ENCODE results near the gene PCDHGB5. TPM values are rescaled to one million over a fixed set of nuclear protein-coding genes. Genes with fewer than 3 reads are reported as not detected.
A peak's percentile ranks its signal among the peaks of the same experiment; 100 is the strongest.
"Not testable (repeated sequence)": the region's sequence is repeated elsewhere in the genome, so short reads cannot be mapped to it uniquely, and the experiment has no call there.

Gene PCDHGB5
- total and polyA plus RNA-seq, 2 donors (not counting 3 experiments of a cell fraction or from before 2014, with no cell fraction given), result 10.1 to 14.4 TPM

- H3K9ac ChIP-seq (replicated peaks; ENCODE audit: extremely low read depth, insufficient read depth, low read length); H3K4me1 ChIP-seq (ENCODE audit: control insufficient read depth, extremely low read depth, insufficient read depth, low read length); H3K27ac ChIP-seq (ENCODE audit: insufficient read depth, low read depth, low read length); POLR2A ChIA-PET; H3K9me1 ChIP-seq (replicated peaks; ENCODE audit: control insufficient read depth, extremely low read depth, insufficient read depth, low read length); H3K36me3 ChIP-seq (ENCODE audit: control insufficient read depth in 2 of 2, extremely low read depth in 1 of 2, insufficient read depth in 2 of 2, low read length in 2 of 2); H4K20me1 ChIP-seq (replicated peaks; ENCODE audit: control insufficient read depth, extremely low read depth, insufficient read depth, low read length); intact Hi-C loops (cut with micrococcal nuclease); dilution Hi-C loops (cut with MboI; ENCODE audit: extremely low pct_ligation_motif_present, low sequenced_read_pairs); H3K9me3 ChIP-seq (replicated peaks; ENCODE audit: control insufficient read depth, insufficient read depth, low read length); H3K79me2 ChIP-seq (ENCODE audit: control insufficient read depth, insufficient read depth, low read length): not testable (repeated sequence)
- FAIRE-seq, result peak; percentile 73
- Histone ChIP-seq H3K27me3 (ENCODE audit: control insufficient read depth in 2 of 2, insufficient read depth in 2 of 2, low read length in 2 of 2) (peaks cover 53 to 80% of the 10 kb centered on the region in 2 experiments), H2AFZ (ENCODE audit: low read depth, low read length) (peak within 1 kb of the TSS; percentile 50), H3K4me2 (ENCODE audit: insufficient read depth, low read length) (peak within 1 kb of the TSS; percentile 66), H3K4me3 (replicated peaks in 1 of 3; ENCODE audit: insufficient read depth in 1 of 3, low read depth in 1 of 3, low read length in 3 of 3) (peak within 1 kb of the TSS in 2 of 3 experiments; percentile 25 to 32)
- DNase-seq (ENCODE audit: low read depth, low spot score), result peak; percentile 39
- TF ChIP-seq EZH2 (IDR thresholded peaks at IDR 0.05; ENCODE audit: borderline replicate concordance, low read depth, low read length, severe bottlenecking) (peak; percentile 26), CTCF (IDR thresholded peaks at IDR 0.05; ENCODE audit: extremely low read depth in 1 of 2, insufficient read depth in 1 of 2, low read depth in 1 of 2, low read length in 2 of 2) (peak; percentile 72 to 74)
- CTCF ChIA-PET, result interaction anchor here (0.6 to 4.3 kb wide), 26 partner anchors 10 to 160 kb away, joined by 3 to 58 read pairs (median 4); partner anchors contain the start of genes PCDHGA1, PCDHGA11, PCDHGA12 and PCDHGA4
- BruUV-seq (replicated peaks), result TSS peak; percentile 18
Measured at GRCh38 chr5:141407790-141408505, 10.2 kb downstream of the PCDHGB5 start, which contains the start of gene PCDHGB6. PCDHGB6 (plus strand) TSS chr5:141408021; CDS start chr5:141408203, 182 bp downstream.
